OCI-LY3 (cell line): ENCODE results near the gene SH3PXD2B.

Source experiments
- H2AFZ ChIP-seq: fragments of 200-600, 300-600 bp; shearing (Covaris generic); 2 replicates; pipeline ENCODE4 v1.6.0; 2014; ENCODE audit warnings: antibody characterized with exemption, low read depth, low read length
- H3K27ac ChIP-seq: fragments of 200-600, 300-600 bp; sonication (generic); 2 replicates; pipeline ENCODE4 v1.5.1; 2014; ENCODE audit warnings: mild to moderate bottlenecking, low read length, moderate library complexity, mixed read lengths
- H3K27me3 ChIP-seq: fragments of 200-600, 300-600 bp; sonication (generic); 2 replicates; pipeline ENCODE4 v1.6.1; 2014; ENCODE audit warnings: low read depth, low read length, mixed read lengths
- H3K36me3 ChIP-seq: fragments of 200-600, 300-600 bp; sonication (generic); replicated peaks from 2 replicates; pipeline ENCODE3; 2014; ENCODE audit warnings: low read depth, low read length, mixed read lengths
- H3K4me1 ChIP-seq: fragments of 300-600, 200-600 bp; sonication (generic); 2 replicates; pipeline ENCODE4 v1.6.1; 2014; ENCODE audit warnings: low read length, mixed read lengths
- H3K4me2 ChIP-seq: fragments of 200-600, 300-600 bp; sonication (generic); 2 replicates; pipeline ENCODE4 v1.6.1; 2014; ENCODE audit warnings: low read length, mixed read lengths
- H3K4me3 ChIP-seq: fragments of 300-600, 200-600 bp; sonication (generic); 2 replicates; pipeline ENCODE4 v1.5.1; 2014; ENCODE audit warnings: antibody characterized with exemption, mild to moderate bottlenecking, low read length, moderate library complexity
- H3K79me2 ChIP-seq: fragments of 300-600, 200-600 bp; shearing (Covaris generic); 2 replicates; pipeline ENCODE4 v1.6.1; 2014; ENCODE audit warnings: mild to moderate bottlenecking, low read length, mixed read lengths
- H3K9ac ChIP-seq: fragments of 300-600, 200-600 bp; shearing (Covaris generic); 2 replicates; pipeline ENCODE4 v1.6.0; 2014; ENCODE audit warnings: mild to moderate bottlenecking, low read length, moderate library complexity
- H3K9me3 ChIP-seq: fragments of 200-600, 300-600 bp; shearing (Covaris generic); 2 replicates; pipeline ENCODE4 v1.6.1; 2014; ENCODE audit warnings: low read length, mixed read lengths; ENCODE audit not compliant: insufficient read depth
- H4K20me1 ChIP-seq: fragments of 200-600, 300-600 bp; sonication (generic); 2 replicates; pipeline ENCODE4 v1.6.1; 2016; ENCODE audit warnings: low read length, mixed read lengths; ENCODE audit not compliant: insufficient read depth
- EZH2phosphoT487 ChIP-seq: fragments of 200-600 bp; shearing (Covaris generic); IDR thresholded peaks from 2 replicates; pipeline ENCODE4 v1.6.1; 2018; ENCODE audit warnings: antibody characterized with exemption, mixed run types, low read depth
- TF ChIP-seq, protein P1 (sequence below): fragments of 200-600, 300-600 bp; sonication (generic); IDR thresholded peaks from 2 replicates; pipeline ENCODE4 v1.5.1; 2014; ENCODE audit warnings: antibody characterized with exemption, low read length, low read depth

The SH3PXD2B gene

DNA sequence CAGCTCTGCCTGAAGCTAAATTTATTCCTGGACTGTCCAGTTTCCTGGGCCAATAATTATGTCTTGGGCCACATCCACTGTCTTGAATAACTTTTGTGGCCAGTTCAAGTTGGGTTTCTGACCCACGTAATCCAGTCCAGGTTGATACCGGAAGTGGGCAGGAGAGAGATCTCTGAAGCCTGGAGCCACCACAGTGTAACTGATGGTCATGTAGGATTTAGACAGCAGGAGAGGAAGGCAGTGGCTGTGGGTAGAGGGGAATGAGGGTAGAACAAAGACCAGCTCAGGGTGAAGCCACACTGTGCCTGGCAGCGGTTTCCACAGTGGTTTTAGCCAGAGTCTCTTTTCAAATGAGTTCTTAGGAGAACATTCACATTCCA is 30.2 kb downstream of the SH3PXD2B start:
- H3K9ac ChIP-seq = no peak overlapping the region
- H2AFZ ChIP-seq = no peak overlapping the region
- no peak for TF ChIP-seq EZH2phosphoT487
- TF ChIP-seq, protein P1, sequence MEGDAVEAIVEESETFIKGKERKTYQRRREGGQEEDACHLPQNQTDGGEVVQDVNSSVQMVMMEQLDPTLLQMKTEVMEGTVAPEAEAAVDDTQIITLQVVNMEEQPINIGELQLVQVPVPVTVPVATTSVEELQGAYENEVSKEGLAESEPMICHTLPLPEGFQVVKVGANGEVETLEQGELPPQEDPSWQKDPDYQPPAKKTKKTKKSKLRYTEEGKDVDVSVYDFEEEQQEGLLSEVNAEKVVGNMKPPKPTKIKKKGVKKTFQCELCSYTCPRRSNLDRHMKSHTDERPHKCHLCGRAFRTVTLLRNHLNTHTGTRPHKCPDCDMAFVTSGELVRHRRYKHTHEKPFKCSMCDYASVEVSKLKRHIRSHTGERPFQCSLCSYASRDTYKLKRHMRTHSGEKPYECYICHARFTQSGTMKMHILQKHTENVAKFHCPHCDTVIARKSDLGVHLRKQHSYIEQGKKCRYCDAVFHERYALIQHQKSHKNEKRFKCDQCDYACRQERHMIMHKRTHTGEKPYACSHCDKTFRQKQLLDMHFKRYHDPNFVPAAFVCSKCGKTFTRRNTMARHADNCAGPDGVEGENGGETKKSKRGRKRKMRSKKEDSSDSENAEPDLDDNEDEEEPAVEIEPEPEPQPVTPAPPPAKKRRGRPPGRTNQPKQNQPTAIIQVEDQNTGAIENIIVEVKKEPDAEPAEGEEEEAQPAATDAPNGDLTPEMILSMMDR = no peak
- H3K27ac ChIP-seq = no peak overlapping the region
- H3K79me2 ChIP-seq = no peaks in the 10 kb centered on the region
- H4K20me1 ChIP-seq = no peaks in the 10 kb centered on the region
- no peak overlapping the region for H3K4me2 ChIP-seq
- H3K4me3 ChIP-seq = no peak overlapping the region
- H3K27me3 ChIP-seq = peaks cover 34% of the 10 kb centered on the region
- no peaks in the 10 kb centered on the region for H3K36me3 ChIP-seq
- no peaks in the 10 kb centered on the region for H3K9me3 ChIP-seq
- H3K4me1 ChIP-seq = no peaks in the 10 kb centered on the region

DNA sequence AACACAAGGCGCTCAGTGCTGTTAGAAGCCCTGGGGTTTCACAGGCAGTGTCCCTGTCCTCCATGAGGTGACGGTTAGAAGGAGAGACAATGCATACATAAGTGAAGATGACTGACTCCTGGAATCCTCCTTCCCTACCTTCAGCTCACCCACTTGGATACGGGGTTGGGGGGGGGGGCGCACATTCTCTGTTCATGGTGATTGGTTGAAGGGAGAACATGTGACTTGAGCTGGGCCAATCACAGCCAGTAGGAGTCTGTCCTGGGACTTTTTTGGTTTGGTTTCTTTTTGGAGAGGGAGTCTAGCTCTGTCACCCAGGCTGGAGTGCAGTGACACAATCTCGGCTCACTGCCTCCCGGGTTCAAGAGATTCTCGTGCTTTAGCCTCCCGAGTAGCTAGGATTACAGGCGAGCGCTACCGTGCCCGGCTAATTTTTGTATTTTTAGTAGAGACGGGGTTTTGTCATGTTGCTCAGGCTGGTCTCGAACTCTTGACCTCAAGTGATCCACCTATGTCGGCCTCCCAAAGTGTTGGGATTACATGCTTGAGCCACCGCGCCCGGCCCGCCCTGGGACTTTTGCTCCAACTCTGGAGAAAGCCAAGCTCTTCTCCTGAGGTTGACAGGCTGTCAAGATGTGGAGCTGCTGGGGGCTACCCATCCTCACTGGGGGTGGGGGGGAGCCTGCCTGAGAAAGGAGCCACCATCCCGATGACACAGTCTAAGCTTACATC is 30.8 kb downstream of the SH3PXD2B start:
- Histone ChIP-seq H3K27ac (no peak overlapping the region), H3K9ac (no peak overlapping the region), H3K9me3 (no peaks in the 10 kb centered on the region), H3K36me3 (no peaks in the 10 kb centered on the region), H2AFZ (no peak overlapping the region), H3K4me3 (no peak overlapping the region), H4K20me1 (no peaks in the 10 kb centered on the region), H3K4me1 (no peaks in the 10 kb centered on the region), H3K27me3 (peaks cover 34% of the 10 kb centered on the region), H3K79me2 (no peaks in the 10 kb centered on the region), H3K4me2 (no peak overlapping the region)
- TF ChIP-seq EZH2phosphoT487 = no peak
- TF ChIP-seq, protein P1 = no peak

DNA sequence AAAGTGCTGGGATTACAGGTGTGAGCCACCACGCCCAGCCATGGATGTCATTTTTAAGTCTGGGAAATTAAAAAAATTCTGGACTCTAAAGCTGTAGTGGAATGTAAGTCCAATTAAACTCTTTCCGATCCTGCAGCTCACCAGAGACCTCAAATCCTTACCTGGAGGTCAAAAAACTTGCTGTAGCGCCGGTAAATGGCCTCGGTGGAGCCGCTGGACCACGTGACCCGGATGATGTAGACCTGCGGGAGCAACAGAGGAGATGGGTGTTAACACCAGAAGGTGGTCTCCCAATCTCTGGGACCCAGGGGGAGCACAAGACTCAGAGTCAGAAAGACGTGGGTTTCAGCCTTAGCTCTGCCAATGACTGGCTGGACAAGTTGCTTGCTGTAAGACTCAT is 32.1 kb downstream of the SH3PXD2B start:
- H3K4me2 ChIP-seq = no peak overlapping the region
- H3K9ac ChIP-seq = no peak overlapping the region
- no peak overlapping the region for H3K27ac ChIP-seq
- H3K79me2 ChIP-seq = no peaks in the 10 kb centered on the region
- no peak overlapping the region for H2AFZ ChIP-seq
- H3K9me3 ChIP-seq = no peaks in the 10 kb centered on the region
- no peak overlapping the region for H3K4me3 ChIP-seq
- H3K4me1 ChIP-seq = no peaks in the 10 kb centered on the region
- H3K36me3 ChIP-seq = no peaks in the 10 kb centered on the region
- TF ChIP-seq EZH2phosphoT487 = no peak
- TF ChIP-seq, protein P1 = no peak
- H4K20me1 ChIP-seq = no peaks in the 10 kb centered on the region
- peaks cover 30% of the 10 kb centered on the region for H3K27me3 ChIP-seq

DNA sequence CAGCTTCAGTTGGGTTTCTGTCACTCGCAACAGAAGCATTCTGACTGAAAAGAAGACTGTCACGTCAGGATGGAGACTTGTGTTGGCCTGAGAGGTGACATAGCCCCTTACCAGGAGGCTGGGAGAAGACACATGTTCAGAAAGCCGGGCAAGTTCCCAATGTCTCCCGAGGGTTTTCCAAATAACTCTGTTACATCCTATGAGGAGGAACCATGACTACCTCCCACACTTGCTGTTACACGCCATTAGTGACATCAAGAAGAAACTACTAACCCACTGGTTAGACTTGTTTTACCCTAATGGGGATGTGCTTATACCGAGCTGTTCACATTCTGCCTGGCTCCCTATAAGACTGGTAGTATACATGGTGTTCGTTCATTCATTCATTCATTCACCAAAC is 33.3 kb downstream of the SH3PXD2B start:
- H3K4me1 ChIP-seq = no peaks in the 10 kb centered on the region
- peaks cover 19% of the 10 kb centered on the region for H3K27me3 ChIP-seq
- no peaks in the 10 kb centered on the region for H3K9me3 ChIP-seq
- no peak overlapping the region for H3K4me2 ChIP-seq
- TF ChIP-seq, protein P1 = no peak
- no peak for TF ChIP-seq EZH2phosphoT487
- H4K20me1 ChIP-seq = no peaks in the 10 kb centered on the region
- no peaks in the 10 kb centered on the region for H3K79me2 ChIP-seq
- H3K9ac ChIP-seq = no peak overlapping the region
- H3K36me3 ChIP-seq = no peaks in the 10 kb centered on the region
- H3K27ac ChIP-seq = no peak overlapping the region
- H3K4me3 ChIP-seq = no peak overlapping the region
- no peak overlapping the region for H2AFZ ChIP-seq
